Measurements from ENCODE around the gene ACADVL.

ACADVL gene

GRCh38 chr17:7191571-7192270 lies 28.0 kb upstream of the ACADVL start:
- DNase-seq (ENCODE audit: low read depth in 2 of 2), result no peak

- no peak for DNase-seq (ENCODE audit: low read depth in 2 of 2)
Measured at GRCh38 chr17:7192271-7192937, 27.3 kb upstream of the ACADVL start.

- no peak for DNase-seq (ENCODE audit: low read depth in 2 of 2)
Measured at GRCh38 chr17:7195971-7196370, 23.8 kb upstream of the ACADVL start.

GRCh38 chr17:7196651-7197401 lies 22.9 kb upstream of the ACADVL start:
- DNase-seq (ENCODE audit: low read depth in 2 of 2), result no peak

GRCh38 chr17:7203391-7203790 lies 16.3 kb upstream of the ACADVL start:
- no peak for DNase-seq (ENCODE audit: low read depth in 2 of 2)

GRCh38 chr17:7204336-7204735 lies 15.4 kb upstream of the ACADVL start:
- no peak for DNase-seq (ENCODE audit: low read depth in 2 of 2)

GRCh38 chr17:7204828-7205461 lies 14.8 kb upstream of the ACADVL start:
- DNase-seq (ENCODE audit: low read depth in 2 of 2), result peak; percentile 88 to 91

- DNase-seq (ENCODE audit: low read depth in 2 of 2), result no peak
Measured at GRCh38 chr17:7205561-7205960, 14.2 kb upstream of the ACADVL start.

- DNase-seq (ENCODE audit: low read depth in 2 of 2), result no peak
Measured at GRCh38 chr17:7207120-7208001, 12.4 kb upstream of the ACADVL start.

- no peak for DNase-seq (ENCODE audit: low read depth in 2 of 2)
Measured at GRCh38 chr17:7208027-7208571, 11.6 kb upstream of the ACADVL start.

GRCh38 chr17:7208754-7209460 lies 10.8 kb upstream of the ACADVL start:
- DNase-seq (ENCODE audit: low read depth in 2 of 2), result no peak

GRCh38 chr17:7211491-7212273 lies 8.1 kb upstream of the ACADVL start:
- no peak for DNase-seq (ENCODE audit: low read depth in 2 of 2)

GRCh38 chr17:7213895-7214299 lies 5.8 kb upstream of the ACADVL start:
- DNase-seq (ENCODE audit: low read depth in 2 of 2), result no peak

- DNase-seq (ENCODE audit: low read depth in 2 of 2), result peak; percentile 100
Measured at GRCh38 chr17:7214300-7215135, 5.2 kb upstream of the ACADVL start.

GRCh38 chr17:7215136-7215638 lies 4.6 kb upstream of the ACADVL start:
- DNase-seq (ENCODE audit: low read depth in 2 of 2), result no peak

GRCh38 chr17:7215652-7216180 lies 4.0 kb upstream of the ACADVL start:
- DNase-seq (ENCODE audit: low read depth in 2 of 2), result no peak

GRCh38 chr17:7216242-7217112 lies 3.3 kb upstream of the ACADVL start:
- DNase-seq (ENCODE audit: low read depth in 2 of 2), result no peak

All from stimulated activated CD8-positive, alpha-beta memory T cell treated with anti-CD3 and anti-CD28 coated beads, Interleukin-15, amount 100 ng/mL, for 48 hours (primary cell).